ENCODE results near the gene IFT22.
A peak's percentile ranks its signal among the peaks of the same experiment; 100 is the strongest.
"Not testable (repeated sequence)": the region's sequence is repeated elsewhere in the genome, so short reads cannot be mapped to it uniquely, and the experiment has no call there.

Gene IFT22

DNA sequence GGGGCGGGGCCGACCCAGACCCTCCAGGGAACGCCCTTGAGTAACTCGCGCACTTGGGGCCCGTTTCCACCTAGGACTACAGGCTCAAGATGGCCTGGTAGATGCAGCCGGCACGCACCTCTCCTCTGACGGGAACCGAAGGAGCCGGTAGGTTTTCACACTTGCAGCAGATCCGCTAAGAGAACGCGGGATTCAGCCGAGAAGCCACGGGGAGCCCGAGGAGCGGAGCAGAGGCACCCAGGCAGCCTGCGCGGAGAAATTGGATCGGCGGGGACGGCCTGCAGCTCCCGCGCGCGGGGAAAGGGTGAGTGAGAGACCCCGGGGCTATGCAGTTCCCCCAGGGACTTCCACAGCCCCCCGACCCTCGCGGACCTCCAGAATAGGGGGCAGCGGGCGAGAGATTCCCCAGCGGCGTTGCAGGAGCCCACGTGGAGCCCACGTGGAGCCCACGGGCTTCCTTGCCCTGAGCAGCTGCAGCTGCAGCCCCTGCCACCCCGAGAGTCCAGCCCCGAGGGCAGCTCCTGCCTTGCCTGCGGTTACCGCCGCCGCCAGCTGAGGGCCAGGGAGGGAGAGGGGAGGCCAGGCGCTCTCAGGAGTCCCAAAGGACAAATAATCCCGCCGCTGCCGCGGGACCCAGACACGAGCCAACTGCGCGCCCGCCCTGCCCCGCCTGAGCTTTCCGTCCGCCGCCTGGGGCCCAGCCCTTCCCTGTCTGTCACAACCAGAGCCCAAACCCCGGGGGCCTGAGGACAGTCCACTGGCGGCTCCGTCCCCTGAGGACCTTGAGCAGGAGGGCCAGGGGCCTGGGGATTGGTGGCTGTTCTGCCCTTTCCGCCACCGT is 13.1 kb downstream of the IFT22 start:
- DNase-seq = peak; percentile 17

DNA sequence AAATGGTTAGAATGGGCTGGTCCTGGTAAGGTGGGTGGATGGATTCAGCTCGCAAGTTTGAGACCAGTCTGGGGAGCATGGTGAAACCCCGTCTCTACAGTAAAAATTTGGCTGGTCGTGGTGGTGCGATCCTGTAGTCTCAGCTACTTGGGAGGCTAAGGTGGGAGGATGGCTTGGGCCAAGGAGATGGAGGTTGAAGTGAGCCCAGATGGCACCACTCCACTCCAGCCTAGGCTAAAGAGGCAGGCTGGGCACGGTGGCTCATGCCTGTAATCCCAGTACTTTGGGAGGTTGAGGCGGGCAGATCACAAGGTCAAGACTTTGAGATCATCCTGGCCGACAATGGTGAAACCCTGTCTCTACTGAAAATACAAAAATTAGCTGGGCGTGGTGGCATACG is 15.3 kb downstream of the IFT22 start:
- DNase-seq = no peak

DNA sequence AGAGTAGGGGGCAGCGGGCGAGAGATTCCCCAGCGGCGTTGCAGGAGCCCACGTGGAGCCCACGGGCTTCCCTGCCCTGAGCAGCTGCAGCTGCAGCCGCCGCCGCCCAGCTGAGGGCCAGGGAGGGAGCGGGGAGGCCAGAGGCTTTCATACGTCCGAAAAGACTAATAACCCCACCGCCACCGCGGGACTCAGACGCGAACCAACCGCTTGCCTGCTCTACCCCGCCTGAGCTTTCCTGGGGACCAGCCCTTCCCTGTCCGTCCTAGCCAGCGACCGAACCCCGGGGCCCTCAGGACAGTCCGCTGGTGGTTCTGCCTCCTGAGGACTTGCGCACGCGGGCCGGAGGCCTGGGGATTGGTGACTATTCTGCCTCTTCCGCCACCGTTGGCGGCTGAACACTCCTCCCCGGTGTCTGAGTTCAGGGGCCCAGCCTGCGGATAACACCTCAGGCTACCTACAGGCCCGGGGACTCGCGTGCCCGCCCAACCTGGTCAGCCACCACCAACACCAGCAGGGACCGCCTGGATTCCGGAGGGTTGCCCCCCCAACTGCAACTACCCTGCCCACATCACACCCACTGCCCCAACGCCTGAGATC is 18.4 kb downstream of the IFT22 start:
- no peak for DNase-seq

DNA sequence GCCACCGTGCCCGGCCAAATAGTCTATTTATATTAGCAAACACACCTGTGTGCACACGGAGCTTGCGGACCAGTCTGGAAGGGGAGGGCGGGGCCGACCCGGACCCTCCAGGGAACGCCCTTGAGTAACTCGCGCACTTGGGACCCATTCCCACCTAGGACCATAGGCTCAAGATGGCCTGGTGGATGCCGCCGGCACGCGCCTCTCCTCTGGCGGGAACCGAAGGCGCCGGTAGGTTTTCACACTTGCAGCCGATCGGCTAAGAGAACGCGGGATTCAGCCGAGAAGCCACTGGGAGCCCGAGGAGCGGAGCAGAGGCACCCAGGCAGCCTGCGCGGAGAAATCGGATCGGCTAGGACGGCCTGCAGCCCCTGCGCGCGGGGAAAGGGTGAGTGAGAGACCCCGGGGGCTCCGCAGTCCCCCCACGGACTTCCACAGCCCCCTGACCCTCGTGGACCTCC is 18.9 kb downstream of the IFT22 start:
- no peak for DNase-seq

DNA sequence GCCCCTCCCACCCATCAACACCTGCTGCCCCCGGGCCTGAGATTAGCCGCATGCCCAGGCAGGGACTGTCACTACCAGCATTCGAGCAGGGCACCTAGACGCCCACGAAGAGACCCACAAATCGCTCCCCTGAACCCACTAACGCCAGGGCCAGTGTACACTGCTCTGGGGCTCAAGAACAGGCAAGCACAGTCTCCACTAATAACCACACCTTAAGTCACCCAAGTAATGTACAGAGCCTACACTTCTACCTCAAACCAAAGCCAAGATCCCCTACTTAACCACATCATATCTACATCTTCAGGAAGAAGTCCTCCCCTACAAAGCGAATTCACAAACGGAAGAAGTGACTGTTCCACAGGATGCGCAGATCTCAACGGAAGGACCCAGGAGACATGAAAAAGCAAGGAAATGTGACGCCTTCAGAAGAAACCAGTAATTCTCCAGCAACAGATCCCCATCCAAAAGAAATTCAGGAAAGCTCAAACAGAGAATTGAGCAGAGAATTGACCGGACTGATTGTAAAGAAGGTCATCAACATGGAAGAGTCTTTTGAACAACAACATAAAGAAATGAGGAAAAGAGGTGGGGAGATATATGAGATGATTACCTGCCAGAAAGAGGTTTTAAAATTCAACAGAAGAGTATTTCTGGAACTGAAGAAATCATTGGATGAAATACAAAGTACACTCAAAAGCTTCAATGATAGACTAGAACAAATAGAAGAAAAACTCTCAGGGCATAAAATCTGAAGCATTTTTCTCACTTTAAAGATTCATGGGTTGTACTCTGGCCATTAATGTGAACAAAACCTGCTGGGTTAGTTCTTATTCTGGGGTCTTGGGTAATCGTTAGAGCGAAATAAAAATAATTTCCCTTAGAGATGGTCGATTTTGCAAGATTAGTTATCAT is 20.9 kb downstream of the IFT22 start:
- DNase-seq = no peak

DNA sequence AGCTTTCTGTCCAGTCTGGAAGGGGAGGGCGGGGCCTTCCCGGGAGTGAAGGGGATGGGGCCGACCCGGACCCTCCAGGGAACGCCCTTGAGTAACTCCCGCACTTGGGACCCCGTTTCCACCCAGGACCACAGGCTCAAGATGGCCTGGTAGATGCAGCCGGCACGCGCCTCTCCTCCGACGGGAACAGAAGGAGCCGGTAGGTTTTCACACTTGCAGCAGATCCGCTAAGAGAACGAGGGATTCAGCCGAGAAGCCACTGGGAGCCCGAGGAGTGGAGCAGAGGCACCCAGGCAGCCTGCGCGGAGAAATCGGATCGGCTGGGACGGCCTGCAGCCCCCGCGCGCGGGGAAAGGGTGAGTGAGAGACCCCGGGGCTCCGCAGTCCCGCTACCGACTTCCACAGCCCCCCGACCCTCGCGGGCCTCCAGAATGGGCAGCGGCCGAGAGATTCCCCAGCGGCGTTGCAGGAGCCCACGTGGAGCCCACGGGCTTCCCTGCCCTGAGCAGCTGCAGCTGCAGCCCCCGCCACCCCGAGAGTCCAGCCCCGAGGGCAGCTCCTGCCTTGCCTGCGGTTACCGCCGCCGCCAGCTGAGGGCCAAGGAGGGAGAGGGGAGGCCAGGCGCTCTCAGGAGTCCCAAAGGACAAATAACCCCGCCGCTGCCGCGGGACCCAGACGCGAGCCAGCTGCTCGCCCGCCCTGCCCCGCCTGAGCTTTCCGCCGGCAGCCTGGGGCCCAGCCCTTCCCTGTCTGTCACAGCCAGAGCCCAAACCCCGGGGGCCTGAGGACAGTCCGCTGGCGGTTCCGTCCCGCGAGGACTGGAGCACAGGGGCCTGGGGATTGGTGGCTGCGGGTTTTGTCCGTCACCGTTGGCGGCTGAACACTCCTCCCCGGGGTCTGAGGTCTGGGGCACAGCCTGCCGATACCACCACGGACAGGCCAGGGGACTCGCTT is 21.8 kb downstream of the IFT22 start:
- no peak for DNase-seq

DNA sequence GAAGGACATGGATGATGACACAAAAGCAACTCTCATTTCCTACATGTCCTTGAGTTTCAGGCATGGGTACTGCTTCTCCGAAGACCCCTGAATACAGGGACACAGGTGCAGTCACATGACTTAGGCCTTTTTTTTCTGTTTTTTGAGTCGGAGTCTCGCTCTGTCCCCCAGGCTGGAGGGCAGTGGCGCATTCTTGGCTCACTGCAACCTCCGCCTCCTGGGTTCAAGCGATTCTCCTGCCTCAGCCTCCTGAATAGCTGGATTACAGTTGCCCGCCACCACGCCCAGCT is 26.8 kb downstream of the IFT22 start:
- no peak for DNase-seq

DNA sequence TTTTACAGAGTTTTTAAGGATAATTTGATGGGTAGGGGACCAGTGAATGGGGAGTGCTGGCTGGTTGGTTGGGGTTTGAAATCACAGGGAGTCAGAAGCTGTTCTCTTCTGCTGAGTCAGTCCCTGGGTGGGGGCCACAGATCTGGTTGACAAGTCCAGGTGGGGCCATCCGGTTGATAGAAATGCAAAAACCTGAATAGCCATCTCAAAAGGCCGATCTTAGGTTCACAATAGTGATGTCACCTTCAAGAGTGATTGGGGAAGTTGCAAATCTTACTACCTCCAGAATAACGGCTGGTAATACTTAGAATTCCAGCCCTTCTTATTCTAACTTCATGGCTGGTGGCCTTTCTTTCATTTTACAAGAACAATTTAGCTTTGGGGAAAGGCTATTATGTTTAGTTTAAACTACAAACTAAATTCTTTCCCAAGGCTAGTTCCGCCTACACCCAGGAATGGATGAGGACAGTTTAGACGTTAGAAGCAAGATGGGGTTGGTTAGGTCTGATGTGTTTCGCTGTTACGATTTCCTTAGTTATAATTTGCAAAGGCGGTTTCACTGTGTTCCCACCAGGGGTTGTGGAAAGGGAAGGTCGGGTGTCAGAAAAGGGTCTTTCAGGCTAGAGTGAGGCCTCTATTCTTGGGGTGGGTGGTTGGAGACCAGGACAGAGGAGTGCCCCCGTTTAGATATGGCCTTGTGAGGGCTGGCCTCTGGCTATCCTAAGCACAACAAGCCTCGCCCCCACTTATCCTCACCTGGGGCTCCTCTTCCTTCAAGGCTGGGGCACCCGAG is 27.4 kb downstream of the IFT22 start:
- DNase-seq = no peak

DNA sequence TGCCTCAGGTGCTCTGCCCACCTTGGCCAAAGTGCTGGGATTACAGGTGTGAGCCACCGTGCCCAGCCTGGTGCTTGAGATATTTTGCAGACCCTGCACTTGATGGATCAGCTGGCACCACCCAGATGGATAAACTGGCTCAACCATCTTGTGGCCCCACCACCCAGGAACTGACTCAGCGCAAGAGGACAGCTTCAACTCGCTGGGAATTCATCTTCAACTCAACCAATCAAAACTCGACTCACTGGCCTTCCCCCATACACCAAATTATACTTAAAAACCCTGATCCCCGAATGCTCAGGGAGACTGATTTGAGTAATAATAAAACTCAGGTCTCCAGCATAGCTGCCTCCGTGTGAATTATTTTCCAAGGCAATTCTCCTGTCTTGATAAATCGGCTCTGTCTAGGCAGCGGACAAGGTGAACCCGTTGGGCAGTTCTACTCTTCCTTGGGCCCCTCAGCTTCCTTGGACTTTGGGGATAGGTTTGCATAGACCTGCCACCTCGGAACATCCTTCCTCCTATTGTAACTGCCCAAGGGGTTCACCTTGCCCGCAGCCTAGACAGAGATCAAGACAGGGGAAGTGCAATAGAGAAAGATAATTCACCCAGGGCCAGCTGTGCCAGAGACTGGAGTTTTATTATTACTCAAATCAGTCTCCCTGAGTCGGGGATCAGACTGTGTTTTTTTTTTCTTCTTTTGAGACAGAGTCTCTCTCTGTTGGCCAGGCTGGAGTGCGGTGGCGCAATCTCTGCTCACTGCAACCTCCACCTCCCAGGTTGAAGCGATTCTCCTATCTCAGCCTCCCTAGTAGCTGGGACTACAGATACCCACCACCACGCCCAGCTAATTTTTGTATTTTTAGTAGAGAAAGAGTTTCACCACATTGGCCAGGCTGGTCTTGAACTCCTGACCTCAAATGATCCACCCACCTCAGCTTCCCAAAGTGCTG is 28.3 kb downstream of the IFT22 start:
- DNase-seq = not testable (repeated sequence)

DNA sequence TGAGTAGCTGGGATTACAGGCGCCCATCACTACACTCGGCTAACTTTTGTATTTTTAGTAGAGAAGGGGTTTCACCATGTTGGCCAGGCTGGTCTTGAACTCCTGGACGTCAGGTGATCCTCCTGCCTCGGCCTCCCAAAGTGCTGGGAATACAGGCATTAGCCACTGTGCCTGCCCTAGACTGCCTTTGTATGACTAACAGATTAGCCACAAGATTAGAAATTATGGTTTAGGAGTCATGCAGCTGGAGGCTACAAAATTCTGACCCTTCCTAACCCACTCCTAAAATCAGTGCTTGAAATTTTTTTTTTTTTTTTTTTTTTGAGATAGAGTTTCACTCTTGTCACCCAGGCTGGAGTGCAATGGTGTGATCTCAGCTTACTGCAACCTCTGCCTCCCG is 29.0 kb downstream of the IFT22 start:
- DNase-seq = not testable (repeated sequence)

DNA sequence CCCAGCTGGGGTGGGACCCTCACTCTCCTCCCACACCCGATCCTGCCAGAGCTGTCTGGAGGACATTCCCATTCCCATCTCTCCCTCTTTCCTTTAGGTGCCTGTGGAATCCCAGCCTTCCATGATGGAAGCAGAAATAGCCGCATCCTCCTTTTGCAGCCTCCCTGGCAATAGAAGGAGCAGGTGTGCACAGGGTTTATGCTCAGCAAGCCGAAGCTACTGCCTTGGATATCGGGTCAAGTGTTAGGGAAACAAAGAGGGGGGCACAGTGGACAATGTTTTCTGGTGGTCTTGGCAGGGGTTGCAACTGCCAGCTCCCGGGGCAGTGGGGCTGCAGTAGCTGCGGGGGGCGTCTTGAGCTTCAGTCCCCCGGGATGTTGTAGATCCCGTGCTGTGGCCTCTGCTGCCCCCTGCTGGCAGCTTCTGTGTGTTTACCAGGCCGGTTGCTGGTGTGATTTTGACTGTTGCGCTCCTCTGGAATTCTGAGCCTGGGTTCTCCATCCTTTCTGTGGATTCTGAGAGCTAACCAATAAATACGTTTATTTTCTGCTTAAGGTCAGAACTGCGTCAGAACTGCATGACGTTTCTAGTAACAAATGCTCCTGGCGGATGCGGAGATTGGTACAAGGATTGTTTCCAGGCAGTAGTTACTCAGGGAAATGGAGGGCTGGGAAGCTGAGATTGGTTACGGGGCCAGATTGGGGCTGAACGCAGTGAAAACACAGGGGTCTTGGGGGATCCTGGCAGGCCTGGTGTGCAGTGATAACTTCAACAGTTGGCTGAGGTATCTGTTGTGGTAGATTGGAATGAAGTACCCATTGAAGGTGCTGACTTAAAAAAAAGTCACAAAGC is 31.2 kb downstream of the IFT22 start:
- DNase-seq = peak; percentile 48

DNA sequence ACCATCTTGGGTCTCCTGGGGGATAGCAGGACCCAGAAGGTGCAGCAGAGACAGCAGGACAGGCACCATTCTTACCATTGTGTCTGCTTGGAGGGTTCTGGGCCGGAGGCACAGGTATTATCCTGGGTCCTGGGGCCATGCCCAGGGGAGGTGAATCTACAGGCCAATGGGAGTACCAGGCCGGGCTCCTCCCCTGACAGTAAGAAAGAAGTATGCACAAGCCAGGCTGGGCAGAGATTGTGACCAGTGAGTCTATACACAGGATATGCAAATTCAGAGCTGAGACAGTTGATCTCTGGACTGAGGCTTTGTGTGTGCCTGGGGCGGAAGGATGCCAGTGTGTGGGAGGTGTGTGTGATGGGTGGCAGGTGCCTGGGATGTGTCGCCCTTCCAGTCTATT is 31.9 kb downstream of the IFT22 start:
- not testable (repeated sequence) for DNase-seq

DNA sequence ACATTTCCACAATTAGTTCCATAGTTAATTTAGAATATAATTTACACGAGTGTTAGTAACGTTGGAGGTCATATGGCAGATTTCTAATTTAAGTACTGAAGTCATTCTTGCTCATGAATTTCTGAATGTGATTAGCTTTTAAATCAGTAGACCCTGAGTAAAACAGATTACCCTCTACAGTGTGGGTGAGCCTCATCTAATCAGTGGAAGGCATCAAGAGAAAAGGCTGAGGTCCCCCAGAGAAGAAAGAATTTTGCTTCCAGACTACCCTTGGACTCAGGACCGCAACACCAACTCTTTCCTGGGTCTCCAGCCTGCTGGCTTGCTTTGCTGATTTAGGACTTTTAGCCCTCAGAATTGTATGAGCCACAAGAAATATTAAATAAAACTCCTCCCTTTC is 33.2 kb downstream of the IFT22 start:
- no peak for DNase-seq

DNA sequence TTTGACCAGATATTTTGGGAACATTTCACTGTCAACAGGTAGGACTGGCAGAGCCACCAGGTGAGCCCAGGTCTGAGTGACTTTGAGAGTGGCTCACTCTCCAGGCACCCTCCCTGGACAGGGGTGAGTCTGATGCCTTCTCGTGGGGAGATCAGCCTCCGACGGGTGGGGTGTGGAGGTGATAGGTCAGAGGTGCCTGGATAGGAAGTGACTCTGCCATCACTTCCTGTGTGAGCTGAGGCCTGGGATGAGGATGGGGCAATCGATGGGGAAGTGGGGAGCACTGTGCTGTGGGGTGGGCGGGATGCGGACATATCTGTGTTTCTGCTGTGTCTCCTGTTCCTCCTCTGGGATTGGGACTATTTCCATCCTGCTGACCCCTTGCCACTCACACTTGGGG is 34.6 kb downstream of the IFT22 start:
- DNase-seq = no peak

DNA sequence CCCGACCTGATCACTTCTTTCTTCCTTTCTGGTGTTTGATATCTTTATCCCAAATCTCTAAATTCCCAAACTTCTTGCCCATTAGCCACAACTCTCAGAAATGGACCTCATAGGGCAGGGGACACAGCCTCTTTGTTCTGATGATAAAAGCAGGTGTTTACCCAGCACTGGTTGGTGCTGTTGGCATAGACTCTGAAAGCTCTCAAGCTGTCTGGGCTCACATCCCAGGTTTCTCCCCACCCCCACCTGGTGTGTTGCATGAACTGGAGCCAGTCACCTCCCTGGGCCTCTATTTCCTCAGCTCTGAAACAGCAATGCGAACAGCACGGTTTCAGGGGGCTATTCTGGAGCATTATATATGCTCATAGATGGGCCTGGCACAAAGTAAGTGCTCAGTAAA is 35.7 kb downstream of the IFT22 start:
- not testable (repeated sequence) for DNase-seq

DNA sequence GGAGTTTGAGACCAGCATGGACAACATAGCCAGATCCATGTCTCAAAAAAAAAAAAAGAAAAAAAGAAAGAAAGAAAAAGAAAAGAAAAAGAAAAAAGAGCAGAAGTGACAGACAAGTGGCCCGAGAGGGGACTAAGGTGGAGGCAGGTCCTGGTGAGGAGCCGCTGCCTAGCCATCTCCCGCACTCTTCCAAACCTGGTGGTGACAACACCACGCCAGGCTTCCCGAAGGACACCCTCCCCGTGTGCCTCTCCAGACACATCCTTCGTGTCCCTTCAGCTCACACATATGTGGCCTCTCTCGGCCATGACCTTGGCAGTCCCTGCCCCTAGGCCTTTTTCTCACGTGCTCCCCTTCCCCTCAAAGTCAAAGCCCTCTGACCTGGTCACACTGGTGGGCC is 36.4 kb downstream of the IFT22 start:
- no peak for DNase-seq

DNA sequence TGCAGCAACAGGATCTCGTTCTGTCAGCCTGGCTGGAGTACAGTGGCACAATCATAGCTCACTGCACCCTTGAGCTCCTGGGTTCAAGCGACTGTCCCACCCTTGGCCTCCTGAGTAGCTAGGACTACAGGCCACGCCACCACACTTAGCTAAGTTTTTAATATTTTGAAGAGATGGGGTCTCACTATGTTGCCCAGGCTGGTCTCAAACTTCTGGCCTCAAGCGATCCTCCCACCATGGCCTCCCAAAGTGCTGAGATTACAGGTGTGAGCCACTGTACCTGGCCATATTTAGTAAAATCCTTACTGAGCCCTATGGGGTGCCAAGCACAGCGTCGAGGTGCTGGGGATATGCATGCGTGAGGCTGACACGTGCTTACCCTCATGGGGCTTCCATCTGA is 40.7 kb downstream of the IFT22 start:
- not testable (repeated sequence) for DNase-seq

DNA sequence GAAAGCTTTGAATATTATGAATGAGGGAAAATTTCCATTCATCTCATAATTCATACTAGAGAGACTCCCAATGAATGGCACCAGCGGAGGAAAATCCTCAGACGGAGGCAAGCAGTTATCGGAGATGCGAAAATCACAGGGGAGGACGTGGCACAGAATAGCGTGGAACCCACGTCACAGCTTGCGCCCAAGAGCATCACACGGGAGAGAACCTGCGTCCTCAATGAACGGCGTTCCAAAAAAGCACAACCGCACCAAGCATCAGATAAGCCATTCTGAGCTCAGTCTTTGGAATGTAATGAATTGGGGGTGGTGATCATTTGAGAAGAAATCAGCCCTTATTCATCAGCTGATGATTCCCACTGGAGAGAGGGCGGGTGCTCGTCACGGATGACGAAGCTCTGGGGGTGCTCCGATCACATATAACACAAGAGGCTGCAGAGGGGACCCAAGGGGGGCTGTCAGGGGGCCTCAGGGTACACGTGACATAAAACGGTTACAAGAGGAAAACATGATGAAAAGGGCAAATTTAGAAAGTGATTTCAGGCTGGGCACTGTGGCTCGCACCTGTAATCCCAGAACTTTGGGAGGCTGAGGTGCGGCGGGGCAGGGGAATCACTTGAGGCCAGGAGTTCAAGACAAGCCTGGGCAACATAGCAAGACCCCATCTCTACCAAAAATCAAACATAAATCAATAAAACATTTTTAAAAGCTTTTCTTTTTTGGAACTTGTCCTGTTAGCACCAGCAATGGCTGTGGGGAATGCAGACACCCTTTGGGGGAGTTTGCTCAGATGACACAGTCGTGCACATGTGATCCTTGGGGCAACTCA is 42.9 kb downstream of the IFT22 start:
- no peak for DNase-seq

DNA sequence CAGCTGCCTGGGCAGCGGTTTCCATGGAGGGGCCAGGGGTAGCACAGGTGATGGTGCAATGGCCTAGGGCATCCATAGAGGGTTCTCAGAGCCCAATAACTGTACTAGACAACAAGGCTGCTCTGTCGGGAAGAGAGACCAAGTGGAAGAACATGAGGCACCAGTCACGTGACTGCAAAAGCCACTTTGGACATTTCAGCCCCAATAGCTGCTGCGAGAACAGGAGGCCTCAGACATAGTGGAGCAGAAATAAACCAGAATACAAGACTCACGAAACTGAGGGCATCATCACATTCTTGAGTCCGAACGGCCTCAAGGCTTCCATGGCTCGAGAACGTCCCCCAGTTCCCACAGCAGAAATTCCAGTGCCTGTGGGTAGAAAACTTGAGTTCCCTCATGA is 44.5 kb downstream of the IFT22 start:
- DNase-seq = no peak
